Activated CD4-positive, alpha-beta memory T cell treated with anti-CD3 and anti-CD28 coated beads for 36 hours (primary cell): ENCODE data around the gene DNAH17. TPM values are rescaled to one million over a fixed set of nuclear protein-coding genes. Genes with fewer than 3 reads are reported as not detected.

Experiments
- CTCF ChIA-PET: fragments of 350-600 bp; sonication (Branson Sonifier 250); formaldehyde crosslinking; loops from one replicate; lab custom pipeline; 2021; ENCODE audit warnings: antibody characterized with exemption, inconsistent platforms; lab: Charles Lee
- POLR2A ChIA-PET: fragments of 350-600 bp; sonication (Branson Sonifier 250); formaldehyde crosslinking; loops from one replicate; lab custom pipeline; 2021; ENCODE audit warnings: antibody characterized with exemption; lab: Charles Lee
- DNase-seq: peaks from one replicate; pipeline ENCODE4 v3.0.0-alpha.2; 2020
- H3K27ac Mint-ChIP-seq: one replicate; pipeline ENCODE4 v1.8.0; 2021; ENCODE audit warnings: mixed read lengths
- H3K27me3 Mint-ChIP-seq: one replicate; pipeline ENCODE4 v1.8.0; 2021; ENCODE audit warnings: mixed read lengths
- H3K36me3 Mint-ChIP-seq: one replicate; pipeline ENCODE4 v1.8.0; 2021; ENCODE audit warnings: mixed read lengths
- H3K4me1 Mint-ChIP-seq: one replicate; pipeline ENCODE4 v1.8.0; 2021; ENCODE audit warnings: low read depth, mixed read lengths
- H3K4me3 Mint-ChIP-seq: one replicate; pipeline ENCODE4 v1.8.0; 2021; ENCODE audit warnings: mild to moderate bottlenecking, mixed read lengths
- H3K9me3 Mint-ChIP-seq: one replicate; pipeline ENCODE4 v1.8.0; 2021; ENCODE audit warnings: mixed read lengths
- intact Hi-C: fragments of 100-400 bp; cut with micrococcal nuclease; formaldehyde crosslinking; loops from one replicate; pipeline ENCODE4 v1.15.1; 2023
- total RNA-seq, 2 experiments: library from RNA; stranded (reverse); gene quantifications; one replicate each; pipeline ENCODE4 v1.2.3, GENCODE V29; 2021

DNAH17 gene
- total RNA-seq, 2 experiments from 2014 or later, result 0.21 to 0.29 TPM

DNA sequence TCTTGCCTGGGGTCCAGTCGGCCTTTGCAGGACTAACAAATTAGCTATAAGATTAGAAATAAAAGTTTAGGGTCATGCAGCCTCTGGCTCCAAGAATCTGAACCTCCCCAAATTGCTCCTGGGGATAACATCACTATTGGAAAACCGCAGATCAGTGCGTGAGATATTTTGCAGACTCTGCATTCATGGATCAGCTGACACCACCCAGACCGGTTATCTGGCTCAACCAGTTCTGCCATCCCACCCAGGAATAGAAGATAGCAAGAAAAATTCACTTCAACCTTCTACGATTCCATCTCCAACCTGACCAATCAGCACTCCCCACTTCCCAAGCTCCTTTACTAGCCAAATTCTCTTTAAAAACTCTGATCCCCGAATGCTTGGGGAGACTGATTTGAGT is 203.0 kb downstream of the DNAH17 start:
- no peak for DNase-seq
- peaks cover 4% of the 10 kb centered on the region for H3K36me3 Mint-ChIP-seq
- CTCF ChIA-PET, result interaction anchor here (6.8 kb wide), 1 partner anchor 12 kb away, joined by 35 read pairs; no protein-coding TSS in a partner anchor

More for the DNA sequence above, 203.0 kb downstream of the DNAH17 start:
- H3K27me3 Mint-ChIP-seq, result peaks cover 2% of the 10 kb centered on the region
- POLR2A ChIA-PET, result interaction anchor here (1.5 kb wide), 1 partner anchor 16 kb away, joined by 3 read pairs; no protein-coding TSS in a partner anchor
- intact Hi-C loops, result no loop called here
- H3K9me3 Mint-ChIP-seq, result no peaks in the 10 kb centered on the region
- H3K4me1 Mint-ChIP-seq, result peaks cover 28% of the 10 kb centered on the region
- H3K4me3 Mint-ChIP-seq, result no peak overlapping the region
- H3K27ac Mint-ChIP-seq, result no peak overlapping the region

Other genes with a start within 250 kb of the DNAH17 start
- gene SOCS3, start 217.3 kb downstream of the DNAH17 start, total RNA-seq, result 100 to 1,000 TPM; 162 to 167 TPM
- gene PGS1, start 198.7 kb downstream of the DNAH17 start, total RNA-seq, result 10 to 100 TPM; 75.8 to 78.1 TPM
- gene CYTH1, start 204.9 kb upstream of the DNAH17 start, total RNA-seq, result 100 to 1,000 TPM; 184 to 204 TPM